ENCODE results near the gene USP24.

The USP24 gene, protein sequence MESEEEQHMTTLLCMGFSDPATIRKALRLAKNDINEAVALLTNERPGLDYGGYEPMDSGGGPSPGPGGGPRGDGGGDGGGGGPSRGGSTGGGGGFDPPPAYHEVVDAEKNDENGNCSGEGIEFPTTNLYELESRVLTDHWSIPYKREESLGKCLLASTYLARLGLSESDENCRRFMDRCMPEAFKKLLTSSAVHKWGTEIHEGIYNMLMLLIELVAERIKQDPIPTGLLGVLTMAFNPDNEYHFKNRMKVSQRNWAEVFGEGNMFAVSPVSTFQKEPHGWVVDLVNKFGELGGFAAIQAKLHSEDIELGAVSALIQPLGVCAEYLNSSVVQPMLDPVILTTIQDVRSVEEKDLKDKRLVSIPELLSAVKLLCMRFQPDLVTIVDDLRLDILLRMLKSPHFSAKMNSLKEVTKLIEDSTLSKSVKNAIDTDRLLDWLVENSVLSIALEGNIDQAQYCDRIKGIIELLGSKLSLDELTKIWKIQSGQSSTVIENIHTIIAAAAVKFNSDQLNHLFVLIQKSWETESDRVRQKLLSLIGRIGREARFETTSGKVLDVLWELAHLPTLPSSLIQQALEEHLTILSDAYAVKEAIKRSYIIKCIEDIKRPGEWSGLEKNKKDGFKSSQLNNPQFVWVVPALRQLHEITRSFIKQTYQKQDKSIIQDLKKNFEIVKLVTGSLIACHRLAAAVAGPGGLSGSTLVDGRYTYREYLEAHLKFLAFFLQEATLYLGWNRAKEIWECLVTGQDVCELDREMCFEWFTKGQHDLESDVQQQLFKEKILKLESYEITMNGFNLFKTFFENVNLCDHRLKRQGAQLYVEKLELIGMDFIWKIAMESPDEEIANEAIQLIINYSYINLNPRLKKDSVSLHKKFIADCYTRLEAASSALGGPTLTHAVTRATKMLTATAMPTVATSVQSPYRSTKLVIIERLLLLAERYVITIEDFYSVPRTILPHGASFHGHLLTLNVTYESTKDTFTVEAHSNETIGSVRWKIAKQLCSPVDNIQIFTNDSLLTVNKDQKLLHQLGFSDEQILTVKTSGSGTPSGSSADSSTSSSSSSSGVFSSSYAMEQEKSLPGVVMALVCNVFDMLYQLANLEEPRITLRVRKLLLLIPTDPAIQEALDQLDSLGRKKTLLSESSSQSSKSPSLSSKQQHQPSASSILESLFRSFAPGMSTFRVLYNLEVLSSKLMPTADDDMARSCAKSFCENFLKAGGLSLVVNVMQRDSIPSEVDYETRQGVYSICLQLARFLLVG (N-terminal part only)

GRCh38 chr1:55215194-55216021, at the start of gene USP24:
TSS of gene USP24 (minus strand) at chr1:55215364. CDS start at chr1:55215113, 251 bp downstream.
- peak; percentile 47 to 75 for DNase-seq (ENCODE audit: low read depth in 2 of 2)

DNA sequence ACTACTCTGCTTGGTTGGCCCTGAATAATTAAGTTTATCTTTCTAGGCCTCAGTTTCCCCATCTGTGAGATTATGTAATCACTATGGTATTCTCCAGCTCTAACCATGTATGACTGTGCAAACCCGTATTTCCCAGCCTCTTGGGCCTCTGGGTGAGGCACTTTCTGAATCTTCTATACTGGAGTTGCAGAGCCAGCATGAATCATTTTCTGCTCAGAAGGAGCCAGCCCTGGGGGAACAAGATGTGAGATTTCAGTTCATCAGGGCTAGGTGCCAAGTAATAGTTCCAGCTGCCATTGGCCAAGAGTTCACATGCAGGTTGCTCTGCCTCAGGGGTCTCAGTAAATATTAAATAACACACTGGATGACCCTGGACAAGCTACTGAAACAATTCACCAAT, 47.7 kb upstream of the USP24 start:
- no peak for DNase-seq (ENCODE audit: low read depth in 2 of 2)

- DNase-seq (ENCODE audit: low read depth in 2 of 2): no peak
Observed at GRCh38 chr1:55259911-55260609, 44.9 kb upstream of the USP24 start.

GRCh38 chr1:55257958-55258357, 42.8 kb upstream of the USP24 start:
- peak; percentile 36 to 52 for DNase-seq (ENCODE audit: low read depth in 2 of 2)

- no peak for DNase-seq (ENCODE audit: low read depth in 2 of 2)
Observed at GRCh38 chr1:55255901-55256300, 40.7 kb upstream of the USP24 start.

- DNase-seq (ENCODE audit: low read depth in 2 of 2): no peak
Observed at GRCh38 chr1:55252942-55253589, 37.9 kb upstream of the USP24 start.

DNA sequence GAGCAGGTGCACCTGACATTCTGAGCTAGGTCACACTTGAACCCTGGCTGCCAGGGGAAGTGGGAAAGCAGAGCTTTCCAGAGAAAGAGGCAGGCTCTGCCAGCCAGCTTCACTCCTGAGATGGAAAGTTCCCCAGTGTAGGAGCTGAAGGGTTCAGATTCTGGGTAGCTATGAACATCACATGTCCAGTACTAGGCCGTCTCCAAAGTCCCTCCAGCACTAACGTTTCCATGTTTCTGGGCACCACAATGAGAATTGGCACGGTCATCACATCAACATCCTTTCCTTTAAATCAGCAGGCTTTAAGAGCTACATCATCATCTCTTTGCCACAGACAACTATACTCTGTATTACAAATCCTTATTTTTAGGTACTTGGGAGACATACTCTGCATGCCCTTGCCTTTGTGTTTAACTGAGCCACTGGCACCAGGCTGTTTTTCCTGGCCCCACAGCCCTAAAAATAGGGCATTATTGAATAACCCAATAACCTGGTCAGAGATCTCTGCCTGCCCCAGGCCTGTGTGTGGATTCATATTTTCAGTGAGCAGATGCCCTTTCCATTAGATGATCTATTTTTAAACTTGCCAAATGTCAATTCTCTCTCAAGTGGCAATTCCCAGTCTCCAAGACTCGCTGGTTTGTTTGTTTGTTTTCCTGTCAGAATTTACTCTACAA, 35.4 kb upstream of the USP24 start:
- no peak for DNase-seq (ENCODE audit: low read depth in 2 of 2)

GRCh38 chr1:55249646-55250398, 34.7 kb upstream of the USP24 start:
- no peak for DNase-seq (ENCODE audit: low read depth in 2 of 2)

- no peak for DNase-seq (ENCODE audit: low read depth in 2 of 2)
Observed at GRCh38 chr1:55246896-55247295, 31.7 kb upstream of the USP24 start.

DNA sequence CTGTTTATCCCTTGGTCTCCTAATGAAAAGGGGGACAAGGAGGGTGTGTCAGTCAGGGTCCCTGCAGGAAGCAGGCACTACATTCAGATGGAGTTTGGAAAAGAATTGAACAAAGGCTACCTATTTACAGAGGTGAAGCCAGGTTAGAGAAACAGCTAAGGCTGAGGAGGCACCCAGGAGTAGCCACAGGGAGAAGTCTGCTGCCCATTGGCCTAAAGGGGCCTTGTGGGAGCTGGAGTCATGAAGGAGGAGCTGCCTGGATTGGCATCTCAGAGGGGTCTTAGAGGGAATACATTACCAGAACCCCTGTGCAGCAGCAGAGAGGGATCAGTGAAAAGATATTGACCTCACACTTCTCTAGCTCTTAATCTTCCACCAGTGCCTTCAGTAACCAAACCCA, 31.2 kb upstream of the USP24 start:
- DNase-seq (ENCODE audit: low read depth in 2 of 2): no peak

- no peak for DNase-seq (ENCODE audit: low read depth in 2 of 2)
Observed at GRCh38 chr1:55245781-55246180, 30.6 kb upstream of the USP24 start.

- no peak for DNase-seq (ENCODE audit: low read depth in 2 of 2)
Observed at GRCh38 chr1:55244476-55245099, 29.4 kb upstream of the USP24 start.

- no peak for DNase-seq (ENCODE audit: low read depth in 2 of 2)
Observed at GRCh38 chr1:55243655-55244054, 28.5 kb upstream of the USP24 start.

- DNase-seq (ENCODE audit: low read depth in 2 of 2): no peak
Observed at GRCh38 chr1:55239548-55239947, 24.4 kb upstream of the USP24 start.

- DNase-seq (ENCODE audit: low read depth in 2 of 2): no peak
Observed at GRCh38 chr1:55235722-55236121, 20.6 kb upstream of the USP24 start.

DNA sequence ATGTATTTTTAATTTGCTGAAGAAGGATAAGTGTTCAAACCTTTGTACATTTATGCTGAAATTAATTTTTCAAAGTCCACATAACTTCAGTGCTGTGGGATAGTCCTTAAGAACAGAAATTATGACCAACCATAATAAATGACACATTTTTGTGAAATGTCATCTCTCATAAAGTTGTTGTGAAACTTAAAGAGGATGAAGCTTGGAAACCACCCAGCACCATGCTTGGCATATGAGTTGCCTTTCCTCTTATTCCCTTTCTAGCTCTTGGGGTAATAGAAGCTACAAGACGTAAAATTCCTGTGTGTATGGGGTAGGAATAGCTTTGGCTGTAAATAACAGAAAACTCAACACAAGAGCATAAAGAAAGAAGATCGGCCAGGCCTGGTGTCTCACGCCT, 18.9 kb upstream of the USP24 start:
- no peak for DNase-seq (ENCODE audit: low read depth in 2 of 2)

GRCh38 chr1:55233145-55233777, 18.1 kb upstream of the USP24 start:
- DNase-seq (ENCODE audit: low read depth in 2 of 2): no peak

Data from stimulated activated CD8-positive, alpha-beta memory T cell treated with anti-CD3 and anti-CD28 coated beads, Interleukin-7, amount 100 ng/mL, for 4 hours (primary cell).